HepG2 (cell line): ENCODE measurements around the gene PLEKHD1. TPM values are rescaled to one million over a fixed set of nuclear protein-coding genes. Genes with fewer than 3 reads are reported as not detected.

Source experiments
- ATAC-seq: fragments of 200-7000 bp; cut with Tn5 transposase; 3 replicates; pipeline ENCODE4 v1.9.1; 2020; ENCODE audit warnings: mild to moderate bottlenecking, moderate library complexity
- BruUV-seq: library from RNA; stranded (reverse); fragments of 400-500 nt; replicated peaks from 2 replicates; lab custom pipeline; 2021; lab: Mats Ljungman, UMichigan
- CTCF ChIA-PET: fragments of 300-600 bp; formaldehyde crosslinking; extraction: SDS; loops from one replicate; lab custom pipeline; 2021; ENCODE audit warnings: low total read pairs, inconsistent platforms, low intra/inter-chr PET ratio; lab: Yijun Ruan, JAX
- POLR2A ChIA-PET: fragments of 350-600 bp; sonication (Branson Sonifier 250); formaldehyde crosslinking; loops from one replicate; lab custom pipeline; 2020; ENCODE audit warnings: antibody characterized with exemption, inconsistent platforms; lab: Yijun Ruan, JAX
- DNase-seq: peaks from one replicate; pipeline ENCODE4 v3.0.0-alpha.2; 2015; ENCODE audit warnings: low spot score
- FAIRE-seq: peaks from 3 replicates; lab custom pipeline; 2011; peaks lifted over from hg19 to GRCh38; lab: Jason Lieb, UNC
- H2AFZ ChIP-seq: one replicate; pipeline ENCODE4 v1.6.1; 2011; ENCODE audit warnings: low read length, inconsistent platforms
- H3K27ac ChIP-seq: fragments of 300-600 bp; 3 replicates; pipeline ENCODE4 v1.8.0; 2011; ENCODE audit warnings: mixed run types, mild to moderate bottlenecking, mixed read lengths, low read length, inconsistent platforms; ENCODE audit not compliant: insufficient read depth; ENCODE audit errors: extremely low read length
- H3K27me3 ChIP-seq, 2 experiments: fragments of 200-600 bp in 1 of 2; 2 replicates in 1 of 2; 3 replicates in 1 of 2; pipeline versions ENCODE4 v1.6.0 to v1.8.0; 2011; ENCODE audit warnings: low read length in 2 of 2, mild to moderate bottlenecking in 2 of 2, moderate library complexity in 2 of 2, inconsistent platforms in 1 of 2; ENCODE audit not compliant: insufficient read depth in 2 of 2, control insufficient read depth in 1 of 2
- H3K36me3 ChIP-seq, 2 experiments: fragments of 200-600 bp in 1 of 2; replicated peaks in 1 of 2; 2 replicates in 1 of 2; 3 replicates in 1 of 2; pipeline versions ENCODE4 v1.5.1 to v1.8.0; 2011; ENCODE audit warnings: low read length in 2 of 2, inconsistent platforms in 1 of 2; ENCODE audit not compliant: insufficient read depth in 2 of 2, control insufficient read depth in 1 of 2
- H3K4me1 ChIP-seq: 2 replicates; pipeline ENCODE4 v1.5.1; 2012; ENCODE audit warnings: low read length, inconsistent platforms; ENCODE audit not compliant: insufficient read depth
- H3K4me2 ChIP-seq: 2 replicates; pipeline ENCODE4 v1.6.0; 2011; ENCODE audit warnings: low read depth, low read length, inconsistent platforms
- H3K4me3 ChIP-seq, 3 experiments: fragments of 200-600 bp in 1 of 3; sonication (generic), shearing (Covaris generic) in 1 of 3; replicated peaks in 1 of 3; 2 replicates each; pipeline ENCODE4 v1.5.1; 2011 to 2016; ENCODE audit warnings: low read length in 3 of 3, inconsistent platforms in 2 of 3, low read depth in 2 of 3, mild to moderate bottlenecking in 2 of 3, control low read depth in 1 of 3, mixed read lengths in 1 of 3; ENCODE audit not compliant: insufficient read depth in 1 of 3
- H3K79me2 ChIP-seq: one replicate; pipeline ENCODE4 v1.6.1; 2011; ENCODE audit warnings: low read length, inconsistent platforms; ENCODE audit not compliant: insufficient read depth
- H3K9ac ChIP-seq: 2 replicates; pipeline ENCODE4 v1.6.0; 2011; ENCODE audit warnings: mild to moderate bottlenecking, low read depth, low read length, inconsistent platforms; ENCODE audit not compliant: insufficient read depth
- H3K9me3 ChIP-seq: 2 replicates; pipeline ENCODE4 v1.5.1; 2012; ENCODE audit warnings: mild to moderate bottlenecking, low read length
- H4K20me1 ChIP-seq: 2 replicates; pipeline ENCODE4 v1.6.0; 2011; ENCODE audit warnings: inconsistent platforms, mild to moderate bottlenecking, low read length, moderate library complexity; ENCODE audit not compliant: insufficient read depth
- AGO2 ChIP-seq: fragments of 200-400 bp; formaldehyde crosslinking; optimal IDR thresholded peaks from 2 replicates; pipeline ENCODE3; 2017; ENCODE audit warnings: mild to moderate bottlenecking, low read depth, low read length, moderate library complexity
- CC2D1A ChIP-seq: sonication (generic); formaldehyde crosslinking; IDR thresholded peaks from 2 replicates; pipeline ENCODE4 v1.8.1; 2023; ENCODE audit warnings: mild to moderate bottlenecking, missing genetic modification reagents
- DPF2 ChIP-seq: sonication (generic); formaldehyde crosslinking; IDR thresholded peaks from 2 replicates; pipeline ENCODE4 v1.4.0; 2020; ENCODE audit warnings: mild to moderate bottlenecking, low read depth, missing genetic modification reagents, borderline replicate concordance
- EHMT2 ChIP-seq: fragments of 200-600 bp; sonication (generic); IDR thresholded peaks from 2 replicates; pipeline ENCODE4 v1.7.0; 2017; ENCODE audit warnings: antibody characterized with exemption, low read depth, low read length, borderline replicate concordance
- MED1 ChIP-seq: sonication (generic); formaldehyde crosslinking; IDR thresholded peaks from 2 replicates; pipeline ENCODE4 v1.4.0; 2020; ENCODE audit warnings: missing genetic modification reagents
- MTA1 ChIP-seq: sonication (generic); formaldehyde crosslinking; IDR thresholded peaks from 2 replicates; pipeline ENCODE4 v1.4.0; 2020; ENCODE audit warnings: missing genetic modification reagents, mild to moderate bottlenecking, borderline replicate concordance
- RNF219 ChIP-seq: sonication (generic); formaldehyde crosslinking; IDR thresholded peaks from 2 replicates; pipeline ENCODE4 v1.5.0; 2020; ENCODE audit warnings: mild to moderate bottlenecking, missing genetic modification reagents
- SNRNP70 ChIP-seq: fragments of 200-400 bp; formaldehyde crosslinking; IDR thresholded peaks from 2 replicates; pipeline ENCODE4 v1.6.1; 2017; ENCODE audit warnings: mild to moderate bottlenecking, low read depth, low read length, moderate library complexity
- SP1 ChIP-seq, 2 experiments: fragments of 450-650 bp in 1 of 2; sonication (generic) in 1 of 2; formaldehyde crosslinking in 1 of 2; IDR thresholded peaks; 2 replicates each; pipeline versions ENCODE4 v1.4.0 to v1.6.1; 2016 to 2020; ENCODE audit warnings: missing genetic modification reagents in 1 of 2
- TBX3 ChIP-seq: fragments of 450-650 bp; IDR thresholded peaks from 2 replicates; pipeline ENCODE4 v1.6.1; 2017; ENCODE audit warnings: antibody characterized with exemption, mild to moderate bottlenecking, inconsistent platforms, borderline replicate concordance
- WIZ ChIP-seq: sonication (generic); formaldehyde crosslinking; IDR thresholded peaks from 2 replicates; pipeline ENCODE4 v1.5.1; 2020; ENCODE audit warnings: mild to moderate bottlenecking, missing genetic modification reagents
- ZNF280D ChIP-seq: sonication (generic); formaldehyde crosslinking; IDR thresholded peaks from 2 replicates; pipeline ENCODE4 v1.5.1; 2020; ENCODE audit warnings: mild to moderate bottlenecking, missing genetic modification reagents
- ZNF326 ChIP-seq: sonication (generic); formaldehyde crosslinking; IDR thresholded peaks from 2 replicates; pipeline ENCODE4 v1.4.0; 2020; ENCODE audit warnings: missing genetic modification reagents, borderline replicate concordance
- ZNF577 ChIP-seq: sonication (generic); formaldehyde crosslinking; IDR thresholded peaks from 2 replicates; pipeline ENCODE4 v1.4.0; 2020; ENCODE audit warnings: mild to moderate bottlenecking, low read depth, missing genetic modification reagents, borderline replicate concordance
- ZNF709 ChIP-seq: sonication (generic); formaldehyde crosslinking; IDR thresholded peaks from 2 replicates; pipeline ENCODE4 v1.5.0; 2020; ENCODE audit warnings: mild to moderate bottlenecking, missing genetic modification reagents
- WGBS: methylation state at CpG from one replicate; pipeline ENCODE4 v1.1.6; 2017; ENCODE audit warnings: low lambda C conversion rate; 5-methylcytosine and 5-hydroxymethylcytosine counted together
- in situ Hi-C: cut with HindIII; loops from 2 replicates; pipeline ENCODE4 v1.10.0; 2017; ENCODE audit warnings: low pct_unique_long_range_greater_than_20kb; ENCODE audit not compliant: extremely low pct_ligation_motif_present
- intact Hi-C: fragments of 100-400 bp; cut with micrococcal nuclease; formaldehyde crosslinking; loops from one replicate; pipeline ENCODE4 v1.10.0; 2022; ENCODE audit not compliant: unreplicated experiment
- polyA plus RNA-seq, 8 experiments: library from polyadenylated mRNA; depleted of rRNA in 3 of 8; stranded (reverse) in 7 of 8; unstranded in 1 of 8; fragments of >200 nt; fragmentation: Illumina TruSeq in 4 of 8; extraction: Trizol in 4 of 8; gene quantifications; 2 replicates each; pipeline versions ENCODE4 v1.2.1 to v1.2.3, GENCODE V29; 2011 to 2016; ENCODE audit warnings: low read depth in 4 of 8, missing spikeins in 1 of 8, mixed read lengths in 1 of 8; ENCODE audit not compliant: insufficient read depth in 1 of 8
- total RNA-seq, 5 experiments: library from RNA; depleted of rRNA; stranded (reverse); fragments of >200 nt; fragmentation: Illumina TruSeq; extraction: Trizol; gene quantifications; 2 replicates each; pipeline ENCODE4 v1.2.3, GENCODE V29; 2016; ENCODE audit warnings: low read depth in 1 of 5
- TF ChIP-seq, protein P1 (sequence below): sonication (generic); formaldehyde crosslinking; IDR thresholded peaks from 2 replicates; pipeline ENCODE4 v1.5.1; 2020; ENCODE audit warnings: missing genetic modification reagents, mild to moderate bottlenecking, borderline replicate concordance
- TF ChIP-seq, protein P2 (sequence below): sonication (generic); formaldehyde crosslinking; IDR thresholded peaks from 2 replicates; pipeline ENCODE4 v1.4.0; 2020; ENCODE audit warnings: missing genetic modification reagents, low read depth, mild to moderate bottlenecking, borderline replicate concordance

PLEKHD1 gene
- total and polyA plus RNA-seq, 2 of the 13 experiments (the other 11 are each of a cell fraction or from before 2014, with no cell fraction given), result 0.01 TPM; not detected in 1

DNA sequence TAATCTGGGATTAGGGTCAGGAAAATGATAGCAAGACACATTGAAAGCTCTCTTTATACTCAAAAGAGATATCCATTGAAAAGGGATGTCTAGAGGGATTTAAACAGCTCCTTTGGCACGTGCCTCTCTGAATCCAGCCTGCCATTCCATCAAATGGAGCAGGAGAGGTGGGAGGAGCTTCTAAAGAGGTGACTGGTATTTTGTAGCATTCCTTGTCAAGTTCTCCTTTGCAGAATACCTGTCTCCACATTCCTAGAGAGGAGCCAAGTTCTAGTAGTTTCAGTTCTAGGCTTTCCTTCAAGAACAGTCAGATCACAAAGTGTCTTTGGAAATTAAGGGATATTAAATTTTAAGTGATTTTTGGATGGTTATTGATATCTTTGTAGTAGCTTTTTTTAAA, 25.4 kb upstream of the PLEKHD1 start:
- Histone ChIP-seq H3K9ac (no peak overlapping the region), H3K9me3 (no peaks in the 10 kb centered on the region), H3K4me3 (no peak overlapping the region), H3K79me2 (no peaks in the 10 kb centered on the region), H3K27ac (no peak overlapping the region), H3K36me3 (peaks cover 9 to 50% of the 10 kb centered on the region in 2 experiments), H4K20me1 (no peaks in the 10 kb centered on the region), H3K4me1 (no peaks in the 10 kb centered on the region), H3K27me3 (no peaks in the 10 kb centered on the region), H2AFZ (no peak overlapping the region), H3K4me2 (no peak overlapping the region)
- CTCF ChIA-PET, result interaction anchor here (2.3 kb wide), 1 partner anchor 217 kb away, joined by 12 read pairs; no protein-coding TSS in a partner anchor
- intact Hi-C loops, result no loop called here
- no peak for DNase-seq
- no peak for FAIRE-seq
- no TSS peak for BruUV-seq
- ATAC-seq, result no peak
- POLR2A ChIA-PET, result interaction anchor here (1.6 kb wide), 1 partner anchor 61 kb away, joined by 4 read pairs; the partner anchor contains the start of genes ERH and SLC39A9
- WGBS, result 92% methylated on average over 1 of the region's 1 CpG
- in situ Hi-C loops, result no loop called here
- TF ChIP-seq RNF219 (CRISPR knock-in tag), result no peak
- TF ChIP-seq, protein P1, sequence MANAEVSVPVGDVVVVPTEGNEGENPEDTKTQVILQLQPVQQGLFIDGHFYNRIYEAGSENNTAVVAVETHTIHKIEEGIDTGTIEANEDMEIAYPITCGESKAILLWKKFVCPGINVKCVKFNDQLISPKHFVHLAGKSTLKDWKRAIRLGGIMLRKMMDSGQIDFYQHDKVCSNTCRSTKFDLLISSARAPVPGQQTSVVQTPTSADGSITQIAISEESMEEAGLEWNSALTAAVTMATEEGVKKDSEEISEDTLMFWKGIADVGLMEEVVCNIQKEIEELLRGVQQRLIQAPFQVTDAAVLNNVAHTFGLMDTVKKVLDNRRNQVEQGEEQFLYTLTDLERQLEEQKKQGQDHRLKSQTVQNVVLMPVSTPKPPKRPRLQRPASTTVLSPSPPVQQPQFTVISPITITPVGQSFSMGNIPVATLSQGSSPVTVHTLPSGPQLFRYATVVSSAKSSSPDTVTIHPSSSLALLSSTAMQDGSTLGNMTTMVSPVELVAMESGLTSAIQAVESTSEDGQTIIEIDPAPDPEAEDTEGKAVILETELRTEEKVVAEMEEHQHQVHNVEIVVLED (CRISPR knock-in tag), result no peak
- no peak for TF ChIP-seq SP1 (IDR thresholded peaks at IDR 0.05)
- TF ChIP-seq SP1 (CRISPR knock-in tag; IDR thresholded peaks at IDR 0.05), result no peak
- no peak for TF ChIP-seq ZNF280D
- no peak for TF ChIP-seq AGO2
- no peak for TF ChIP-seq ZNF709 (CRISPR knock-in tag)
- TF ChIP-seq MED1 (CRISPR knock-in tag), result no peak
- TF ChIP-seq, protein P2, sequence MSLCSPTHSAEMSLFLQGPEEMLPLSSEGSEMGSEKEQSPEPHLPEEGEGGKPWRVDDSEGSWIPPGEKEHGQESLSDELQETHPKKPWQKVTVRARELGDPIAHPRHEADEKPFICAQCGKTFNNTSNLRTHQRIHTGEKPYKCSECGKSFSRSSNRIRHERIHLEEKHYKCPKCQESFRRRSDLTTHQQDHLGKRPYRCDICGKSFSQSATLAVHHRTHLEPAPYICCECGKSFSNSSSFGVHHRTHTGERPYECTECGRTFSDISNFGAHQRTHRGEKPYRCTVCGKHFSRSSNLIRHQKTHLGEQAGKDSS (CRISPR knock-in tag), result no peak
- TF ChIP-seq WIZ (CRISPR knock-in tag), result no peak
- TF ChIP-seq SNRNP70, result no peak
- no peak for TF ChIP-seq ZNF326 (CRISPR knock-in tag)
- no peak for TF ChIP-seq ZNF577
- TF ChIP-seq EHMT2, result no peak
- TF ChIP-seq TBX3, result no peak
- no peak for TF ChIP-seq CC2D1A (CRISPR knock-in tag)
- TF ChIP-seq MTA1 (CRISPR knock-in tag), result no peak
- no peak for TF ChIP-seq DPF2
